SK-N-SH (cell line): Measurements from ENCODE around the gene AP4S1.

Experiments
- CHD2 ChIP-seq: fragments of 150-350 bp; IDR thresholded peaks from 2 replicates; pipeline ENCODE4 v1.6.1; 2018; ENCODE audit warnings: low read length; ENCODE audit not compliant: partially characterized antibody
- CTCF ChIP-seq: fragments of 200-600 bp; sonication (generic); IDR thresholded peaks from 2 replicates; pipeline ENCODE4 v1.6.1; 2017; ENCODE audit warnings: antibody characterized with exemption, mild to moderate bottlenecking, moderate library complexity
- ELF1 ChIP-seq: IDR thresholded peaks from 2 replicates; pipeline ENCODE4 v1.4.0; 2012
- EZH2phosphoT487 ChIP-seq: fragments of 200-600 bp; sonication (generic); IDR thresholded peaks from 2 replicates; pipeline ENCODE4 v1.6.1; 2017; ENCODE audit warnings: low read depth, mixed run types, mild to moderate bottlenecking, antibody characterized with exemption, moderate library complexity, borderline replicate concordance
- FOXM1 ChIP-seq: IDR thresholded peaks from 2 replicates; pipeline ENCODE4 v1.4.0; 2012; ENCODE audit warnings: low read depth, mild to moderate bottlenecking
- GABPA ChIP-seq: IDR thresholded peaks from 2 replicates; pipeline ENCODE4 v1.4.0; 2012; ENCODE audit warnings: low read depth, mild to moderate bottlenecking
- MXI1 ChIP-seq: IDR thresholded peaks from 2 replicates; pipeline ENCODE4 v1.6.1; 2012; ENCODE audit warnings: mild to moderate bottlenecking, low read depth, low read length, improper control_type of control experiment
- PBX3 ChIP-seq: IDR thresholded peaks from 2 replicates; pipeline ENCODE4; 2012
- POLR2AphosphoS5 ChIP-seq: IDR thresholded peaks from 2 replicates; pipeline ENCODE4 v1.6.1; 2012; ENCODE audit warnings: low read depth, low read length
- RCOR1 ChIP-seq: fragments of 150-350 bp; IDR thresholded peaks from 2 replicates; pipeline ENCODE4 v1.6.1; 2017; ENCODE audit warnings: antibody characterized with exemption, low read length
- SMC3 ChIP-seq: IDR thresholded peaks from 2 replicates; pipeline ENCODE4 v1.6.1; 2012; ENCODE audit warnings: low read depth, low read length, improper control_type of control experiment
- ZBTB33 ChIP-seq: IDR thresholded peaks from 2 replicates; pipeline ENCODE4 v1.4.0; 2012; ENCODE audit warnings: low read depth, borderline replicate concordance

- TF ChIP-seq CTCF (no peak), GABPA (no peak), MXI1 (no peak), ZBTB33 (no peak), EZH2phosphoT487 (no peak), CHD2 (no peak), RCOR1 (no peak), SMC3 (no peak), FOXM1 (no peak), PBX3 (no peak), POLR2AphosphoS5 (no peak), ELF1 (no peak)
Observed at GRCh38 chr14:31024577-31025366, 677 bp upstream of the AP4S1 start.
